B cell (primary cell): Measurements from ENCODE around the gene SPACA7. TPM values are rescaled to one million over a fixed set of nuclear protein-coding genes. Genes with fewer than 3 reads are reported as not detected.

ENCODE experiments used
- ATAC-seq: fragments of 200-7000 bp; cut with Tn5 transposase; one replicate; pipeline ENCODE4 v1.10.0; 2021; ENCODE audit warnings: low read depth, mild to moderate bottlenecking, moderate number of reproducible peaks, moderate library complexity
- CTCF ChIA-PET: fragments of 350-600 bp; sonication (Branson Sonifier 250); formaldehyde crosslinking; loops from one replicate; lab custom pipeline; 2021; ENCODE audit warnings: antibody characterized with exemption, inconsistent platforms; lab: Charles Lee
- POLR2A ChIA-PET: fragments of 350-600 bp; sonication (Branson Sonifier 250); formaldehyde crosslinking; loops from one replicate; lab custom pipeline; 2021; ENCODE audit warnings: antibody characterized with exemption; lab: Charles Lee
- DNase-seq: peaks from one replicate; pipeline ENCODE4 v3.0.0; 2013
- H2AFZ ChIP-seq: 2 replicates; pipeline ENCODE4 v1.6.1; 2012; ENCODE audit warnings: mild to moderate bottlenecking, low read depth, low read length; ENCODE audit not compliant: insufficient read depth, poor library complexity, severe bottlenecking
- H3K27ac ChIP-seq, 2 donors: 1 replicate in 1 of 2; 2 replicates in 1 of 2; pipeline ENCODE4 v1.5.1; 2012 to 2013; ENCODE audit warnings: low read length in 2 of 2, mild to moderate bottlenecking in 2 of 2, moderate library complexity in 1 of 2
- H3K27me3 ChIP-seq, 4 experiments: fragments of 200-600 bp in 1 of 4; sonication (generic) in 1 of 4; replicated peaks in 1 of 4; 1 replicate in 2 of 4; 2 replicates in 2 of 4; pipeline versions ENCODE4 v1.6.1 to v1.7.0; 2013 to 2016; ENCODE audit warnings: low read length in 3 of 4, mild to moderate bottlenecking in 2 of 4, mixed read lengths in 1 of 4, moderate library complexity in 1 of 4; ENCODE audit not compliant: insufficient read depth in 4 of 4, control insufficient read depth in 3 of 4; ENCODE audit errors: control extremely low read depth in 1 of 4
- H3K36me3 ChIP-seq, 2 experiments: replicated peaks in 1 of 2; 1 replicate in 1 of 2; 2 replicates in 1 of 2; pipeline versions ENCODE4 v1.6.1 to v1.7.1; 2013; ENCODE audit warnings: low read length in 1 of 2; ENCODE audit not compliant: insufficient read depth in 2 of 2, control insufficient read depth in 1 of 2; ENCODE audit errors: control extremely low read depth in 1 of 2, extremely low read depth in 1 of 2
- H3K4me1 ChIP-seq, 2 donors: fragments of 200-600 bp in 1 of 2; sonication (generic) in 1 of 2; 1 replicate in 1 of 2; 2 replicates in 1 of 2; pipeline versions ENCODE4 v1.5.1 to v1.6.1; 2013 to 2017; ENCODE audit warnings: low read length in 2 of 2; ENCODE audit not compliant: control insufficient read depth in 2 of 2, insufficient read depth in 2 of 2
- H3K4me2 ChIP-seq: replicated peaks from 2 replicates; pipeline ENCODE3; 2012; ENCODE audit warnings: mild to moderate bottlenecking, low read depth, low read length; ENCODE audit not compliant: poor library complexity, severe bottlenecking
- H3K4me3 ChIP-seq, 5 experiments: fragments of 200-600 bp in 1 of 5; sonication (generic) in 1 of 5; 1 replicate in 3 of 5; 2 replicates in 2 of 5; pipeline versions ENCODE4 v1.5.1 to v1.7.0; 2011 to 2016; ENCODE audit warnings: low read length in 4 of 5, mild to moderate bottlenecking in 4 of 5, low read depth in 2 of 5, control low read depth in 1 of 5, moderate library complexity in 1 of 5; ENCODE audit not compliant: insufficient read depth in 1 of 5; ENCODE audit errors: control extremely low read depth in 1 of 5, extremely low read depth in 1 of 5
- H3K79me2 ChIP-seq: fragments of 200-600 bp; sonication (generic); one replicate; pipeline ENCODE4 v1.6.0; 2016; ENCODE audit warnings: low read length; ENCODE audit not compliant: control insufficient read depth, insufficient read depth
- H3K9ac ChIP-seq: fragments of 200-600 bp; sonication (generic); 2 replicates; pipeline ENCODE4 v1.6.1; 2017; ENCODE audit warnings: mild to moderate bottlenecking, low read length, moderate library complexity
- H3K9me3 ChIP-seq, 3 donors: one replicate each; pipeline versions ENCODE4 v1.6.1 to v1.7.1; 2013; ENCODE audit warnings: low read length in 2 of 3; ENCODE audit not compliant: control insufficient read depth in 2 of 3, insufficient read depth in 1 of 3; ENCODE audit errors: control extremely low read depth in 1 of 3
- H4K20me1 ChIP-seq: 2 replicates; pipeline ENCODE4 v1.6.0; 2012; ENCODE audit warnings: mild to moderate bottlenecking, low read length; ENCODE audit not compliant: insufficient read depth, control insufficient read depth, poor library complexity, severe bottlenecking
- H3K27ac Mint-ChIP-seq: one replicate; pipeline ENCODE4 v1.8.0; 2021; ENCODE audit warnings: mixed read lengths
- H3K27me3 Mint-ChIP-seq: one replicate; pipeline ENCODE4 v1.8.0; 2021; ENCODE audit warnings: mixed read lengths
- H3K4me1 Mint-ChIP-seq: one replicate; pipeline ENCODE4 v1.8.0; 2021; ENCODE audit warnings: mixed read lengths
- H3K4me3 Mint-ChIP-seq: one replicate; pipeline ENCODE4 v1.8.0; 2021; ENCODE audit warnings: mixed read lengths
- H3K9me3 Mint-ChIP-seq: one replicate; pipeline ENCODE4 v1.8.0; 2022; ENCODE audit warnings: mixed read lengths; ENCODE audit not compliant: insufficient read depth
- EZH2 ChIP-seq: IDR thresholded peaks from 2 replicates; pipeline ENCODE4 v1.6.1; 2012; ENCODE audit warnings: borderline replicate concordance, low read depth, mild to moderate bottlenecking, moderate library complexity, low read length; ENCODE audit not compliant: insufficient read depth, poor library complexity, severe bottlenecking
- WGBS: methylation state at CpG from one replicate; pipeline ENCODE4 v1.1.5; 2013; ENCODE audit warnings: missing lambda C conversion rate; ENCODE audit not compliant: insufficient coverage; 5-methylcytosine and 5-hydroxymethylcytosine counted together
- intact Hi-C: fragments of 100-400 bp; cut with micrococcal nuclease; formaldehyde crosslinking; loops from one replicate; pipeline ENCODE4 v1.10.0; 2022
- polyA plus RNA-seq: library from polyadenylated mRNA; depleted of rRNA; stranded (reverse); fragments of >200 nt; gene quantifications from 2 replicates; pipeline ENCODE4 v1.2.3, GENCODE V29; 2012
- total RNA-seq, 2 donors: library from RNA; stranded (reverse); fragments of 120-200 nt in 1 of 2; gene quantifications; 1 replicate in 1 of 2; 2 replicates in 1 of 2; pipeline versions ENCODE4 v1.2.3 to v1.2.4, GENCODE V29; 2013 to 2022
- TF ChIP-seq, protein P1 (sequence below): fragments of 200-600 bp; IDR thresholded peaks from one replicate; pipeline ENCODE4 v1.8.0; 2022; ENCODE audit warnings: antibody characterized with exemption, mild to moderate bottlenecking

SPACA7 gene
- total and polyA plus RNA-seq, 2 donors (not counting 1 experiment from before 2014, with no cell fraction given), result not detected

DNA sequence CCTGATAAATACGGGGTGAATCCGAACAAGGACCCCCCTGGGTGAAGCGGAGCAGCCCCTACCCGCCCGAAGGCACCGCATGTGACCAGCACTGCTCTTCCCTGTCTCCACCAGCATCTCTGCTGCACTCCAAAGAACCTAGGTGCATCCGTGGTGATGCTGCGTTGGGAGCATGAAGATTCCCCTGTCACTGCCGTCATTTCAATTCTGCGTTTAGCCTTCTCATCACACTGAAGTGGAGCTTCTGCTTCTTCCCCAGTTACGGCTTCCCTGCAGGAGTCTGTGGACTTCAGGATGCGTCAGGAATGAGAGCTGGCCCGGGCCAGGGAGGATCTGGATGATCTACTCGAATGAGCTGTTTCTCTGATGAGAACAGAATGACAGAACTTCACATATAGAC is 47.9 kb downstream of the SPACA7 start:
- Histone ChIP-seq H3K36me3 (no peaks in the 10 kb centered on the region), H3K79me2 (no peaks in the 10 kb centered on the region), H2AFZ (no peak overlapping the region), H4K20me1 (no peaks in the 10 kb centered on the region), H3K4me1 (no peaks in the 10 kb centered on the region), H3K9me3 (peaks cover 2 to 30% (median 17%) of the 10 kb centered on the region in 3 donors), H3K4me2 (no peak overlapping the region), H3K9ac (no peak overlapping the region), H3K27ac (no peak overlapping the region), H3K27me3 (no peaks in the 10 kb centered on the region), H3K4me3 (no peak overlapping the region)
- CTCF ChIA-PET, result no interaction called here
- no peaks in the 10 kb centered on the region for H3K4me1 Mint-ChIP-seq
- 88% methylated on average over 14 of the region's 14 CpGs for WGBS
- H3K4me3 Mint-ChIP-seq, result no peak overlapping the region
- POLR2A ChIA-PET, result no interaction called here
- peaks cover 7% of the 10 kb centered on the region for H3K9me3 Mint-ChIP-seq
- H3K27me3 Mint-ChIP-seq, result no peaks in the 10 kb centered on the region
- TF ChIP-seq EZH2, result no peak
- TF ChIP-seq, protein P1, sequence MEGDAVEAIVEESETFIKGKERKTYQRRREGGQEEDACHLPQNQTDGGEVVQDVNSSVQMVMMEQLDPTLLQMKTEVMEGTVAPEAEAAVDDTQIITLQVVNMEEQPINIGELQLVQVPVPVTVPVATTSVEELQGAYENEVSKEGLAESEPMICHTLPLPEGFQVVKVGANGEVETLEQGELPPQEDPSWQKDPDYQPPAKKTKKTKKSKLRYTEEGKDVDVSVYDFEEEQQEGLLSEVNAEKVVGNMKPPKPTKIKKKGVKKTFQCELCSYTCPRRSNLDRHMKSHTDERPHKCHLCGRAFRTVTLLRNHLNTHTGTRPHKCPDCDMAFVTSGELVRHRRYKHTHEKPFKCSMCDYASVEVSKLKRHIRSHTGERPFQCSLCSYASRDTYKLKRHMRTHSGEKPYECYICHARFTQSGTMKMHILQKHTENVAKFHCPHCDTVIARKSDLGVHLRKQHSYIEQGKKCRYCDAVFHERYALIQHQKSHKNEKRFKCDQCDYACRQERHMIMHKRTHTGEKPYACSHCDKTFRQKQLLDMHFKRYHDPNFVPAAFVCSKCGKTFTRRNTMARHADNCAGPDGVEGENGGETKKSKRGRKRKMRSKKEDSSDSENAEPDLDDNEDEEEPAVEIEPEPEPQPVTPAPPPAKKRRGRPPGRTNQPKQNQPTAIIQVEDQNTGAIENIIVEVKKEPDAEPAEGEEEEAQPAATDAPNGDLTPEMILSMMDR, result no peak
- intact Hi-C loops, result no loop called here
- no peak for DNase-seq
- no peak for ATAC-seq
- no peak overlapping the region for H3K27ac Mint-ChIP-seq

GRCh38 chr13:112428704-112429103 is 52.5 kb downstream of the SPACA7 start:
- no peak overlapping the region for H3K27ac Mint-ChIP-seq
- Histone ChIP-seq H3K4me3 (no peak overlapping the region), H3K9ac (no peak overlapping the region), H3K9me3 (peaks cover 2 to 28% (median 11%) of the 10 kb centered on the region in 3 donors), H3K79me2 (no peaks in the 10 kb centered on the region), H3K4me1 (no peaks in the 10 kb centered on the region), H4K20me1 (no peaks in the 10 kb centered on the region), H2AFZ (no peak overlapping the region), H3K36me3 (no peaks in the 10 kb centered on the region), H3K4me2 (no peak overlapping the region), H3K27ac (no peak overlapping the region), H3K27me3 (no peaks in the 10 kb centered on the region)
- intact Hi-C loops, result no loop called here
- no peak overlapping the region for H3K4me3 Mint-ChIP-seq
- H3K9me3 Mint-ChIP-seq, result peaks cover 3% of the 10 kb centered on the region
- no peak for TF ChIP-seq EZH2
- TF ChIP-seq, protein P1, result no peak
- CTCF ChIA-PET, result no interaction called here
- no peaks in the 10 kb centered on the region for H3K27me3 Mint-ChIP-seq
- ATAC-seq (no peak), DNase-seq (no peak)
- POLR2A ChIA-PET, result no interaction called here
- H3K4me1 Mint-ChIP-seq, result no peaks in the 10 kb centered on the region
